Measurements from ENCODE around the gene ITGAE. TPM values are rescaled to one million over a fixed set of nuclear protein-coding genes. Genes with fewer than 3 reads are reported as not detected.
"Not testable (repeated sequence)": the region's sequence is repeated elsewhere in the genome, so short reads cannot be mapped to it uniquely, and the experiment has no call there.

The ITGAE gene
- total and polyA plus RNA-seq, 2 donors from 2014 or later, result 16.5 to 46.3 TPM

- H3K27ac ChIP-seq (ENCODE audit: low read depth in 2 of 2, low read length in 2 of 2), result no peak overlapping the region
- DNase-seq (no peak), FAIRE-seq (no peak)
- H3K9ac ChIP-seq (ENCODE audit: low read length in 3 of 3), result no peak overlapping the region
- H3K4me1 ChIP-seq (ENCODE audit: control insufficient read depth in 2 of 3, insufficient read depth in 2 of 3, low read depth in 1 of 3, low read length in 3 of 3), result no peaks in the 10 kb centered on the region
- H3K4me3 ChIP-seq (ENCODE audit: low read length in 3 of 3), result no peak overlapping the region
- intact Hi-C loops (cut with DNase I), result no loop called here
- no peaks in the 10 kb centered on the region for H3K27me3 ChIP-seq (ENCODE audit: control insufficient read depth, insufficient read depth, low read length)
- H3K9me3 ChIP-seq (ENCODE audit: control insufficient read depth in 2 of 3, insufficient read depth in 1 of 3, low read length in 3 of 3), result no peaks in the 10 kb centered on the region
- H3K36me3 ChIP-seq (ENCODE audit: control insufficient read depth in 2 of 3, insufficient read depth in 3 of 3, low read length in 3 of 3), result peaks cover 0 to 2% (median 0%) of the 10 kb centered on the region in 3 donors
- no peak for TF ChIP-seq CTCF (IDR thresholded peaks at IDR 0.05; ENCODE audit: borderline replicate concordance, extremely low read depth, insufficient read depth)
Observed at GRCh38 chr17:3708366-3708765, 92.6 kb downstream of the ITGAE start.

- H3K9me3 ChIP-seq (ENCODE audit: control insufficient read depth in 2 of 3, insufficient read depth in 1 of 3, low read length in 3 of 3); H3K4me1 ChIP-seq (ENCODE audit: control insufficient read depth in 2 of 3, insufficient read depth in 2 of 3, low read depth in 1 of 3, low read length in 3 of 3); intact Hi-C loops (cut with DNase I); FAIRE-seq; H3K36me3 ChIP-seq (ENCODE audit: control insufficient read depth in 2 of 3, insufficient read depth in 3 of 3, low read length in 3 of 3); H3K9ac ChIP-seq (ENCODE audit: low read length in 3 of 3); H3K27me3 ChIP-seq (ENCODE audit: control insufficient read depth, insufficient read depth, low read length); H3K27ac ChIP-seq (ENCODE audit: low read depth in 2 of 2, low read length in 2 of 2); DNase-seq; H3K4me3 ChIP-seq (ENCODE audit: low read length in 3 of 3): not testable (repeated sequence)
Observed at GRCh38 chr17:3705718-3705984, 95.3 kb downstream of the ITGAE start.

- H3K27ac ChIP-seq (ENCODE audit: low read depth in 2 of 2, low read length in 2 of 2), result no peak overlapping the region
- H3K9ac ChIP-seq (ENCODE audit: low read length in 3 of 3), result no peak overlapping the region
- TF ChIP-seq CTCF (IDR thresholded peaks at IDR 0.05; ENCODE audit: borderline replicate concordance, extremely low read depth, insufficient read depth), result no peak
- no peak for FAIRE-seq
- no peak overlapping the region for H3K4me3 ChIP-seq (ENCODE audit: low read length in 3 of 3)
- no peaks in the 10 kb centered on the region for H3K9me3 ChIP-seq (ENCODE audit: control insufficient read depth in 2 of 3, insufficient read depth in 1 of 3, low read length in 3 of 3)
- H3K27me3 ChIP-seq (ENCODE audit: control insufficient read depth, insufficient read depth, low read length), result no peaks in the 10 kb centered on the region
- H3K4me1 ChIP-seq (ENCODE audit: control insufficient read depth in 2 of 3, insufficient read depth in 2 of 3, low read depth in 1 of 3, low read length in 3 of 3), result no peaks in the 10 kb centered on the region
- H3K36me3 ChIP-seq (ENCODE audit: control insufficient read depth in 2 of 3, insufficient read depth in 3 of 3, low read length in 3 of 3), result no peaks in the 10 kb centered on the region
- intact Hi-C loops (cut with DNase I), result no loop called here
- DNase-seq, result no peak
Observed at GRCh38 chr17:3704931-3705717, 95.9 kb downstream of the ITGAE start.

GRCh38 chr17:3702041-3702539 is 98.9 kb downstream of the ITGAE start:
- H3K9me3 ChIP-seq (ENCODE audit: control insufficient read depth in 2 of 3, insufficient read depth in 1 of 3, low read length in 3 of 3); H3K4me1 ChIP-seq (ENCODE audit: control insufficient read depth in 2 of 3, insufficient read depth in 2 of 3, low read depth in 1 of 3, low read length in 3 of 3); DNase-seq; H3K9ac ChIP-seq (ENCODE audit: low read length in 3 of 3); FAIRE-seq; H3K4me3 ChIP-seq (ENCODE audit: low read length in 3 of 3); H3K27me3 ChIP-seq (ENCODE audit: control insufficient read depth, insufficient read depth, low read length); H3K27ac ChIP-seq (ENCODE audit: low read depth in 2 of 2, low read length in 2 of 2); intact Hi-C loops (cut with DNase I); H3K36me3 ChIP-seq (ENCODE audit: control insufficient read depth in 2 of 3, insufficient read depth in 3 of 3, low read length in 3 of 3): not testable (repeated sequence)

All from kidney (tissue), 14 donors.